ENCODE data around the gene THOC2.

THOC2 gene

DNA sequence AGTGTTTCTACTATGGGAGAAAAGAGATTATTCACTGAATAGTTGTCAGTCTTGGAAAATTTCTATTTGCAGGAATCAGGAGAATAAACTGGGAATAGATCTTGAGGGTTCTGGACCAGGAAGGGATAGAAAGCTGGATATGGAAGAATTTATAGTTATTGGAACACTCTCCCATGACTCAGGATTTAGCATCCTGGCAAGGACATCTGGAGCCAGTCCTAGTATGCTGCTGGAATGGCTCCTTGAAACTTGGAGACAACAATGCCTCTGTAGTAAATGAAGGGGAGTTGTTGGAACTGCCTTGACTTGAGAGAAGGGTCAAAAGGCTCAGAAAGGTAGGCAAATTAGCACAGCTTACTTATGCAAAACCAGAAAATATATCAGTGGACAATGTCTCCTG lies 23.5 kb upstream of the THOC2 start:
- TF ChIP-seq, protein P1, sequence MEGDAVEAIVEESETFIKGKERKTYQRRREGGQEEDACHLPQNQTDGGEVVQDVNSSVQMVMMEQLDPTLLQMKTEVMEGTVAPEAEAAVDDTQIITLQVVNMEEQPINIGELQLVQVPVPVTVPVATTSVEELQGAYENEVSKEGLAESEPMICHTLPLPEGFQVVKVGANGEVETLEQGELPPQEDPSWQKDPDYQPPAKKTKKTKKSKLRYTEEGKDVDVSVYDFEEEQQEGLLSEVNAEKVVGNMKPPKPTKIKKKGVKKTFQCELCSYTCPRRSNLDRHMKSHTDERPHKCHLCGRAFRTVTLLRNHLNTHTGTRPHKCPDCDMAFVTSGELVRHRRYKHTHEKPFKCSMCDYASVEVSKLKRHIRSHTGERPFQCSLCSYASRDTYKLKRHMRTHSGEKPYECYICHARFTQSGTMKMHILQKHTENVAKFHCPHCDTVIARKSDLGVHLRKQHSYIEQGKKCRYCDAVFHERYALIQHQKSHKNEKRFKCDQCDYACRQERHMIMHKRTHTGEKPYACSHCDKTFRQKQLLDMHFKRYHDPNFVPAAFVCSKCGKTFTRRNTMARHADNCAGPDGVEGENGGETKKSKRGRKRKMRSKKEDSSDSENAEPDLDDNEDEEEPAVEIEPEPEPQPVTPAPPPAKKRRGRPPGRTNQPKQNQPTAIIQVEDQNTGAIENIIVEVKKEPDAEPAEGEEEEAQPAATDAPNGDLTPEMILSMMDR (IDR thresholded peaks at IDR 0.05): no peak

DNA sequence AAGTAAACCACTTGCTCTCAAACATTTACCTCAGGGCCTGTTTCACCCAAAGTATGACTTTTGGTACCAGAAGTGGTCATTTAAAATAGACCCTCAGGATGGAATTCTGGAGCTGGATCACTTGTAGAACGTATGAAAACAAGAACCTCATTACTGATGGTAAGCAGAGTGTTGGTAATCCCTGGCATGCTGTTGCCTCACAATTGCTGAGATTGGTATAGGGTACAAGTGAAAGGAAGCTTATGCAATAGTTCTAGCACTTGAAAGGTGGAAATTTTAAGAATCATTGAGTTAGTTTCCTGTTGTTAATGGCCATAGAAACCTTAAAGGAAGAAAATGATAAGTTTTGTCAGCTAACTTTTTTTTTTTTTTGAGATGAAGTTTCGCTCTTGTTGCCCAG lies 22.3 kb upstream of the THOC2 start:
- TF ChIP-seq, protein P1 (IDR thresholded peaks at IDR 0.05): no peak

DNA sequence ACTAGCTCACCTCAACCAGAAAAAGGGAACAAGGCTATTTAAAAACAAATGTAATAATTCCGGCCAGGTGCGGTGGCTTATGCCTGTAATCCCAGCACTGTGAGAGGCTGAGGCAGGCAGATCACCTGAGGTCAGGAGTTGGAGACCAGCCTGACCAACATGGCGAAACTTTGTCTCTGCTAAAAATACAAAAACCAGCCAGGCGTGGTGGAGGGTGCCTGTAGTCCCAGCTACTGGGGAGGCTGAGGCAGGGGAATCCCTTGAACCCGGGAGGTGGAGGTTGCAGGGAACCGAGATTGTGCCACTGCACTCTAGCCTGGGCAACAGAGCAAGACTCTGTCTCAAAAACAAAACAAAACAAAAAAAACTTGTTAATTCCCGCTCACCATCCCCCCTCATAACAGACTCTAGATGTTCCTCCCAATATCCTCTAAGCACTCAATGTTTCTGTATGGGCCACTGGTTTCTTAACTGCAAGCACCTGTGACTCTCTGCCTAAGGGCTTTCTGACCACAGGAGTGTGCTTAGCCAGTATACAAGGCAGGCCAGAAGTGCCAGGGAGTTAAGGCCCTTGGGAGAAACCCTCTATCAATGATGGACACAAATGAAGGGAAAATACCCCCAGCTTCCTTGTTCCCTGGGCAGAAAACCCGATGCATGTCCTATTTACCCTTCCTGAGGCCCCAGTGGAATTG lies 21.0 kb upstream of the THOC2 start:
- TF ChIP-seq, protein P1 (IDR thresholded peaks at IDR 0.05): no peak

DNA sequence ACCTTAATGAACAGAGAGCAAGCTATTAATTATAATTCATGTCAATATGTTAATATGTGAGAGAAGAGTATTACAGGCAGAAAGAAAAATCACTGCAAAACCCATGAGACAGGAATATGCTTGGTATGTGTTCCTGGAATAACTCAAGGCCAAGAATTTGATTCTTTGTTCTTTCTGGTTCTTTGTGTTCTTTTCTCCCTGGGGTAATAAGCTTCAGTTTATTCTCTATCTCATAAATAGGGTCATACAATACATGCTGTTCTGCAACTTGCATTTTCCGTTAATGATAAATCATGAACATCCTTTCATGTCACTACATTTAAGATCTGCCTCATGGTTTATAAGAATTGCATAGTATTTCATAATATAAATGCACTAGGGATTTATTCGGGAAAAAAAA lies 16.8 kb upstream of the THOC2 start:
- TF ChIP-seq, protein P1 (IDR thresholded peaks at IDR 0.05): no peak

DNA sequence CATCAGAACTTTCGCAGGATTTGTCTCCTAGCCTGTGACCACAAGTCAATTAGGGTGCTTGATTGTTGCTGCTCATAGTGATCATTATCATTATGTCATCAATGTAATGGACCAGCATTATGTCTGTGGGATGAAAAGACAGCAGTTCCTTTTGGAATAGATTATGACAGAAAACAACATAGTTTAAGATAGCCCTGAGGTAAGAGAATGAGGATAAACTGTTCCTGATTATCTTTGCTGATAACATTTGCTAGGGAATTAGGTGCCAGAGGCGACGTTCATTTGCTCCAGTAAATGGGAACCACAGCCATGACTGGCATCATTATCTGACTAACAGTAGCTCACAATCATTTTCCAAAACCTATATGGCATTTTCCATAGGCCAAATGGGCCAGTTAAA lies 12.7 kb upstream of the THOC2 start:
- TF ChIP-seq, protein P1 (IDR thresholded peaks at IDR 0.05): no peak

- TF ChIP-seq, protein P1 (IDR thresholded peaks at IDR 0.05): no peak
These were observed 10.5 kb upstream of the THOC2 start for GRCh38 chrX:123743312-123743711.

GRCh38 chrX:123742440-123742839 lies 9.6 kb upstream of the THOC2 start:
- TF ChIP-seq, protein P1 (IDR thresholded peaks at IDR 0.05): no peak

DNA sequence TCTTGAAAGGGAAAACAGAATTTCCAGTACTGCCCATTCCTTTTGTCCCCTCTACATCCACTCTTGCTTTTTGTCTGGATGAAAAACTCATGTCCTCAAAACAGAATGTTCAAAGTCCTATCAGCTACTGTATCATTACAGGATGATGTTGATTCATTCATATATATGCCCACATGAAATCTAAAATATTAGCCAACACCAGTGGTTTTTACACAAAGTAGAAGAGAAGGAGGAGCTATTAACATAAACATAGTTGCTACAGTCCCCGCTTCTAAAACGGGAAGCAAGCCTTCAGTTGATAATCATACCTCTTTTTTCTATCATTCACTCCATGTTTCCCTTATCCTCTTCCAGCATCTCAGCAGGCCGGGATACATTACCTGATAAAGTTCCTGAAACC lies 7.7 kb upstream of the THOC2 start:
- TF ChIP-seq, protein P1 (IDR thresholded peaks at IDR 0.05): no peak

Measured in LNCAP (cell line).